Activated CD8-positive, alpha-beta memory T cell treated with anti-CD3 and anti-CD28 coated beads, Interleukin-2, amount 50 U/mL, for 1 hour (primary cell): ENCODE results near the gene EEPD1.
"Not testable (repeated sequence)": the region's sequence is repeated elsewhere in the genome, so short reads cannot be mapped to it uniquely, and the experiment has no call there.

Experiments
- DNase-seq: peaks from one replicate; pipeline ENCODE4 v3.0.0-alpha.2; 2020; ENCODE audit errors: extremely low read depth

Gene EEPD1

DNA sequence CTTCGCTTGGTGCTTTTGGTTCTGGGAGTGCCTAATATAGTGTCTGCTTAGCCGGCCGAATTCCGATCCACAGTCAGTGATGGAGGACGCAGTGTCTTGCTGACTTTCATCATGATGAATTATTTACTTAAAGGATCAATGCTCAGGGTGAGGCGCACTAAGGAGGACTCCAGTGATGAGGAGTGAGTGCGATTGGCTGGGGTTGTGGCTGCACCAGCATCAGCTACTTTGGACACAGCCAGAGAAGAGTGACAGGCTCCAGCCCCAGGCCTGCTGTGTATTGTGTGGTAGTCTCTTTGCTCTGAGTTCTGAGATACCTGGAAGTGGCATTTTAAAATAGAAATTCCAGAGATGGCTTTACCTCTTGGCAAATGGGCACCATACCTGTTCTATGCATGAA lies 163.3 kb downstream of the EEPD1 start:
- no peak for DNase-seq

DNA sequence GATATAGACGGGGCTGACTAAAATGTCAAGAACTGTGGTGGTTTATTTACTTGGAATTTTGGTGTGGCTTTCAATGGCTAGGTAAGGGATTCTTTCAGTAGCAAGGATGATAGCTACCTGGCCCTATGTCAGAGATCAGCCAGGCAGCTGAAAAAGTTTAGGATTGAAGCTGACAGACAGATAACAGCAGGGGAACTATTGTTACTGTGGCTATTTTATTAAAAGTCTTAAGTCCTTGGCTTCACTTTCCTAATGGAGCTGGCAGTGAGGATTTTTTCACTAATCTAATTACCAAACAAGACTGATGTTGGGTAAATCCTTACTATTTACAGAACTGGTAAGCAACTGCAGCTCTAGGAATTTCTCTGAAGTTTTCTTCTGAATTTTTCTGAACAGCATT lies 164.2 kb downstream of the EEPD1 start:
- DNase-seq, result no peak

DNA sequence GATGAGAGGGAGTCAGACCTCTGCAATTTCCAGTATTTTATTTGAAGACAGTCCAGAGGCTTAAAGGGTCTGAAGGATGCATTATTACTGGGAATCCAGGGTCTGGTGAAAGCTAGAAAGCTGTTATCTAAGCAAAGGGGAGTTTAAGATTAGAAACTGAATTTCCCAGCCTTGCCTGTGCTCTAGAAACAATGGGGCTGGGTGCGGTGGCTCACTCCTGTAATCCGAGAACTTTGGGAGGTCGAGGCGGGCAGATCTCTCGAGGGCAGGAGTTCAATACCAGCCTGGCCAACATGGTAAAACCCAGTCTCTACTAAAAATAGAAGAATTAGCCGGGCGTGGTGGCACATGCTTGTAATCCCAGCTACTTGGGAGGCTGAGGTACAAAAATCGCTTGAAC lies 165.1 kb downstream of the EEPD1 start:
- DNase-seq, result no peak

DNA sequence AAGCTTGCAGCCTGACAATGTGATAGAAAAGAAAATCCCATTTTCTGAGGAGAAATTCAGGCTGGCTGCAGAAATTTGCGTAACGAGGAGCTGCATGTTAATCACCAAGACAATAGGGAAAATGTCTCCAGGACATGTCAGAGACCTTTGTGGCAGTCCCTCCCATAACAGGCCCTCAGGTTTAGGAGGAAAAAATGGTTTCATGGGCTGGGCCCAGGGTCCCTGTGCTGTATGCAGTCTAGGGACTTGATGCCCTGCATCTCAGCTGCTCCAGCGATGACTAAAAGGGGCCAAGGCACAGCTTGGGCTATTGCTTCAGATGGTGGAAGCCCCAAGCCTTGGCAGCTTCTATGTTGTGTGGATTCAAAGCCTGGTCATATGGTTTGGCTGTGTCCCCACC lies 168.2 kb downstream of the EEPD1 start:
- DNase-seq, result not testable (repeated sequence)

DNA sequence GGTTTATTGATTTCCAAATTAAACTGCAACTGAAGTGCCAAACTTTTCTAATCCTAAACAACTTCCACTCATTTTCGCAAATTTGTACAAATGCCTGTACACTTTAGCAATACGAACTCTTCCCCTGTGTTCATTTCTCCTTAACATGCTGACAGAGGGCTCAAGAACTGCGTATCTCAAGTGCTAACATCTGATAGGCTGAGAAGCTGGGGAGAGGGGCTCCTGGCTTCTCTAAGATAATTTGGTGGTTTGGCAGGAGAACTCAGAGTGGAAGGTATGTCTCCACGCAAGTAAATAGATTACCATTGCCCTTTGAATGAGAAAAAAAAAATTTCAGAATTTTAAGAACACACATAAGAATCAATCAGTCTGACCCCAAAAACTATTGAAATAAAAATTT lies 183.3 kb downstream of the EEPD1 start:
- DNase-seq, result no peak

DNA sequence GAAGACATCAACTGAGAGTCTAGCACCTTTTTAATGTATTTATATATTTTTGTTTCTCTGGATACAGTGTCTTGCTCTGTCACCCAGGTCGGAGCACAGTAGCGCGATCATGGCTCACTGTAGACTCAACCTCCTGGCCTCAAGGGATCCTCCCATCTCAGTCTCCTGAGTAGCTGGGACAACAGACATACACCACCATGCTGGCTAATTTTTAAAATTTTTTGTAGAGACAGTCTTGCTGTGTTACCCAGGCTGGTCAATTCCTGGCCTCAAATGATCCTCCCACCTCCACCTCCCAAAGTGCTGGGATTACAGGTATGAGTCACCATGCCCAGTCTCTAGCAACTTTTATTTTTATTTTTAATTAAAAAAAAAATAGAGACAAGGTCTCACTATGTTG lies 185.2 kb downstream of the EEPD1 start:
- DNase-seq, result no peak

DNA sequence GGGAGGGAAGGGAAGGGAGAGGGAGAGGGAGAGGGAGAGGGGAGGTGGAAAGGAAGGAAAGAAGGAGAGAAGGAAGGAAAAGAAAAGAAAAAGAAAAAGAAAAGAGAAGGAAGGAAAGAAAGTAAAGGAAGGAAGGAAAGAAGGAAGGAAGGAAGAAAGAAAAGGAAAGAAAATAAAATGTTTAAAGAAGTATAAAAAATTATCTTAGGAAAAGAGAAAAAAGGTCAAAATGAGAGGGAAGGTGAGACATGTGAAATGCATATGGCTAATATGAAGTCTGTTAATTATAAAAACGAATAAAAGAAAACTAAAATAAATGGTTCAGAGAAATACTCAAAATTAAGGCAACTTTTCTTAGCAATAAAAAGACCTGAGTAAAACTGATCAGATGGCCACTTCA lies 190.5 kb downstream of the EEPD1 start:
- DNase-seq, result no peak

DNA sequence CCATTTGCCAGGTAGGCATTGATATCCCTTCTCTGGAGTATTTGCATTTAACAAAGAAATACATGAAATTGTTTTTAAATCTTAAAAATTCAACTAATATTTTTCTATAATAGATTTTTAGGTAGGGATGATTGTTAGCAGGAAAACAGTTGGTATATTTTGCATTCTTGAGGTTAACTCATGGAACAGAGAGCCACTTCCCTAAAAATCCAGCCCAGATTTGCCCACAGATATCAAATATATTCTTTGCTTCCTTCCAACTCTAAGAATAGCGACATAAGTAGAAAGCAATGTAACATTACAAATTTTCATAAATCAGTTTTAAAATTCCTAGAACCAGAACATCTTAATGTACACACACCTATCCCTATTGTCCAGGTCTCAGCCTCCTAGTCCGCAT lies 191.6 kb downstream of the EEPD1 start:
- no peak for DNase-seq

DNA sequence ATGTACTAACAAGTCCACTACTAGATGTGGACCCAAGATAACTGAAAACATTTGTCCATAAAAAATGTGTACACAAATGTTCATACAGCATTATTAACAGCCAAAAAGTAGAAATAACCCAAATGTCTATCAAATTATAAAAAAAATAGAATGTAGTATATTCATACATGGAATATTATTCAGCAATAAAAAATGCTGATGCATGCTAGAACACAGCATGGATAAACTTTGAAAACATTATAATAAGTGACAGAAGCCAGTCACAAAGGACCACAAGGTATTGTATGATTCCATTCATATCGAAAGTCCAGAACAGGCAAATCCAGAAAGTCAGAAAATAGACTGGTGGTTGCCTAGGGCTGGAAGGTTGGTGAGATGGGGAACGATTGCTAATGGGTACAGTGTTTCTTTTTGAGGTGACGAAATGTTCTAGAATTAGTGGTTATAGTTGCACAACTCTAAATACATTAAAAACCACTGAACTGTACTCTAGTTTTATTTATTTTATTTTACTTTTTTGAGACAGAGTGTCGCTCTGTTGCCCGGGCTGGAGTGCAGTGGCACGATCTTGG lies 193.3 kb downstream of the EEPD1 start:
- DNase-seq, result no peak

DNA sequence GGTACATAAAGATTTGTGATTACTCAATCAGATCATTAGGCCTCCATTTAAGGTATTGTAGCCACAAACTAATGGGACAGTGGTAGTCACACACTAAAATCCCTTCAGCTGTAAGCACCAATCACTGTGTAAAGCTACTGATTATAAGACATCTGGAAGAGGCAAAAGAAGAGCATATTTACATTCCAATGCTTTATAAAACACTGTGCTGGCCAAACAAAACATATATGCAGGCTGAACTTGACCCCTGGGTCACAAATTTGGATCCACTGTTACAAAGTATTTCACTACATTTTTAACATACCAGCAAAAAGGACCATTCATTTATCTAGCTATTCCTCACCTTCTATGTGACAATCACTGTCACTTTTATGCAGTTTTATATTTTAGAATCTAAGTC lies 195.2 kb downstream of the EEPD1 start:
- no peak for DNase-seq

DNA sequence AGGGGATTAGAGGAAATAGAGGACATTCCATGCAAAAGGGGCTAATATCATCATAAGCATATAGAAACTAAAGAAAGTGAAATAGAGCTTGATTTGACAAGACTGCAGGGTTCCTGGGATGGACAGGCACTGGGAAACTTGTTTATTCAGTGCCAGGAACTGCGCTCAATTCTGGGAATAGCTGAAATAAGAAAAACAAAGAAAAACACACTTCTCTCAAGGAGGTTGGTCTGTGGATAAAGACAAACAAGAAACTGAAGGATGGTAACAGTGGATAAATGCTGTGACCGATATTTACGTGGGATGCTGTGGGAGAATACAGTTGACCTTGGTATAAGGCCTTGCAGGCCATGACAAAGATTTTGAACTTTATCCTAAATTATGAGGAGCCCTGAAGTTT lies 195.7 kb downstream of the EEPD1 start:
- no peak for DNase-seq

DNA sequence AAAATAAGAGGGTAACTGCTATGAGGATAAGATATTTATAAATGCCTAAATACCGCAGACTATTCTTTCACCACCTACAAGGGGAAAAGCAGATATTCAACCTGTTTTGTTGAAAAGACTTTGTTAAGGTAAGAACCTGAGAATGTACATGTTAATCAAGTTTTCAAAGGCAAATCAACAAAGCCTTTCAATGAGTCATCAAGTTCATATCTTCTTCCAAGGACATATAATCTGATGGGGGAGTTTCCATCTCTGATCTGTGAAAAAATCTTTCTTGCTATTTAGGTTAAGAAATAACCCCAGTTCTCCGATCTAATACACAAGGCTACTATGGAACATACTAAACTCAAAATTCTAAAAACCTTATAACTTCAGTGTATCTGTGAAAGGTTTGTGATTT lies 196.6 kb downstream of the EEPD1 start:
- no peak for DNase-seq
